ENCODE data around the gene CHRNA7.
"Not testable (repeated sequence)": the region's sequence is repeated elsewhere in the genome, so short reads cannot be mapped to it uniquely, and the experiment has no call there.

Gene CHRNA7

GRCh38 chr15:32122013-32122412 is 91.7 kb downstream of the CHRNA7 start:
- DNase-seq: no peak

GRCh38 chr15:32123473-32123872 is 93.2 kb downstream of the CHRNA7 start:
- no peak for DNase-seq

GRCh38 chr15:32124726-32125125 is 94.4 kb downstream of the CHRNA7 start:
- DNase-seq: no peak

- DNase-seq: no peak
Observed at GRCh38 chr15:32125595-32125994, 95.3 kb downstream of the CHRNA7 start.

- DNase-seq: no peak
Observed at GRCh38 chr15:32129815-32130214, 99.5 kb downstream of the CHRNA7 start.

- no peak for DNase-seq
Observed at GRCh38 chr15:32130823-32131222, 100.5 kb downstream of the CHRNA7 start.

GRCh38 chr15:32131803-32132202 is 101.5 kb downstream of the CHRNA7 start:
- DNase-seq: no peak

- no peak for DNase-seq
Observed at GRCh38 chr15:32132859-32133258, 102.5 kb downstream of the CHRNA7 start.

- DNase-seq: no peak
Observed at GRCh38 chr15:32134842-32135241, 104.5 kb downstream of the CHRNA7 start.

- DNase-seq: no peak
Observed at GRCh38 chr15:32135335-32135734, 105.0 kb downstream of the CHRNA7 start.

- DNase-seq: not testable (repeated sequence)
Observed at GRCh38 chr15:32145512-32145911, 115.2 kb downstream of the CHRNA7 start.

GRCh38 chr15:32148833-32149555 is 118.7 kb downstream of the CHRNA7 start:
- no peak for DNase-seq

- DNase-seq: no peak
Observed at GRCh38 chr15:32152574-32152973, 122.3 kb downstream of the CHRNA7 start.

- DNase-seq: not testable (repeated sequence)
Observed at GRCh38 chr15:32153868-32154623, 123.7 kb downstream of the CHRNA7 start.

- not testable (repeated sequence) for DNase-seq
Observed at GRCh38 chr15:32162143-32162542, 131.8 kb downstream of the CHRNA7 start.

- not testable (repeated sequence) for DNase-seq
Observed at GRCh38 chr15:32164065-32164464, 133.8 kb downstream of the CHRNA7 start.

GRCh38 chr15:32164747-32165146 is 134.4 kb downstream of the CHRNA7 start:
- DNase-seq: not testable (repeated sequence)

GRCh38 chr15:32165775-32166174 is 135.5 kb downstream of the CHRNA7 start:
- DNase-seq: not testable (repeated sequence)

GRCh38 chr15:32166270-32166669 is 136.0 kb downstream of the CHRNA7 start:
- not testable (repeated sequence) for DNase-seq

GRCh38 chr15:32167913-32168312 is 137.6 kb downstream of the CHRNA7 start:
- DNase-seq: not testable (repeated sequence)

- DNase-seq: not testable (repeated sequence)
Observed at GRCh38 chr15:32180579-32180978, 150.3 kb downstream of the CHRNA7 start.

GRCh38 chr15:32193780-32194179 is 163.5 kb downstream of the CHRNA7 start:
- DNase-seq: not testable (repeated sequence)

GRCh38 chr15:32196206-32196605 is 165.9 kb downstream of the CHRNA7 start:
- not testable (repeated sequence) for DNase-seq

GRCh38 chr15:32198938-32199337 is 168.6 kb downstream of the CHRNA7 start:
- not testable (repeated sequence) for DNase-seq

All from HCEC 1CT (cell line).